Activated T-cell treated with anti-CD3 and anti-CD28 coated beads for 48 hours (primary cell): Measurements from ENCODE around the gene ANKRD65.
"Not testable (repeated sequence)": the region's sequence is repeated elsewhere in the genome, so short reads cannot be mapped to it uniquely, and the experiment has no call there.

Experiments
- DNase-seq: peaks from one replicate; pipeline ENCODE4 v3.0.0-alpha.2; 2020; ENCODE audit warnings: low read depth

Gene ANKRD65

DNA sequence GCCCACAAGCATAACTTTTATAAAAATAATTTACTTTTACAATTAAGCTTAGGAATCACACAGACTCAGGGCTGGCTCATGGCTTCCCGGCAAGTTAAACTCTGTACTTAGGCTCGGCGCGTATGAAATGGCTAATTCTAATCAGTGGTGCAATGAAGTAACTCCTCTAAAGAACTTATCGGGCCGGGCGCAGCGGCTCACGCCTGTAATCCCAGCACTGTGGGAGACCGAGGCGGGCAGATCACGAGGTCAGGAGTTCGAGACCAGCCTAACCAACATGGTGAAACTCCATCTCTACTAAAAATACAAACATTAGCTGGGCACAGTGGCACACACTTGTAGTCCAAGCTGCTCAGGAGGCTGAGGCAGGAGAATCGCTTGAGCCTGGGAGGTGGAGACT is 51.0 kb downstream of the ANKRD65 start:
- DNase-seq: not testable (repeated sequence)
